GM12892 (cell line): ENCODE results near the gene TAS2R60.

ENCODE experiments used
- POLR2A ChIP-seq: IDR thresholded peaks from 2 replicates; pipeline ENCODE4 v1.6.1; 2011; ENCODE audit warnings: low read depth, low read length, control low read depth
- POLR2AphosphoS5 ChIP-seq: IDR thresholded peaks from 2 replicates; pipeline ENCODE4 v1.6.1; 2011; ENCODE audit warnings: low read depth, low read length, control low read depth

- no peak for TF ChIP-seq POLR2A
- TF ChIP-seq POLR2AphosphoS5, result no peak
These were observed at the start of gene TAS2R60 for GRCh38 chr7:143443153-143443552.
